Fibroblast of skin of back (primary cell): ENCODE results near the gene ELFN2. TPM values are rescaled to one million over a fixed set of nuclear protein-coding genes. Genes with fewer than 3 reads are reported as not detected.
"Not testable (repeated sequence)": the region's sequence is repeated elsewhere in the genome, so short reads cannot be mapped to it uniquely, and the experiment has no call there.

ENCODE experiments used
- DNase-seq: peaks from one replicate; pipeline ENCODE4 v3.0.0-alpha.2; 2013
- polyA plus RNA-seq, 2 experiments: library from polyadenylated mRNA; unstranded; fragments of 120-200 nt; gene quantifications; one replicate each; pipeline ENCODE4 v1.2.1, GENCODE V29; 2013; ENCODE audit not compliant: insufficient read length in 2 of 2

ELFN2 gene, protein sequence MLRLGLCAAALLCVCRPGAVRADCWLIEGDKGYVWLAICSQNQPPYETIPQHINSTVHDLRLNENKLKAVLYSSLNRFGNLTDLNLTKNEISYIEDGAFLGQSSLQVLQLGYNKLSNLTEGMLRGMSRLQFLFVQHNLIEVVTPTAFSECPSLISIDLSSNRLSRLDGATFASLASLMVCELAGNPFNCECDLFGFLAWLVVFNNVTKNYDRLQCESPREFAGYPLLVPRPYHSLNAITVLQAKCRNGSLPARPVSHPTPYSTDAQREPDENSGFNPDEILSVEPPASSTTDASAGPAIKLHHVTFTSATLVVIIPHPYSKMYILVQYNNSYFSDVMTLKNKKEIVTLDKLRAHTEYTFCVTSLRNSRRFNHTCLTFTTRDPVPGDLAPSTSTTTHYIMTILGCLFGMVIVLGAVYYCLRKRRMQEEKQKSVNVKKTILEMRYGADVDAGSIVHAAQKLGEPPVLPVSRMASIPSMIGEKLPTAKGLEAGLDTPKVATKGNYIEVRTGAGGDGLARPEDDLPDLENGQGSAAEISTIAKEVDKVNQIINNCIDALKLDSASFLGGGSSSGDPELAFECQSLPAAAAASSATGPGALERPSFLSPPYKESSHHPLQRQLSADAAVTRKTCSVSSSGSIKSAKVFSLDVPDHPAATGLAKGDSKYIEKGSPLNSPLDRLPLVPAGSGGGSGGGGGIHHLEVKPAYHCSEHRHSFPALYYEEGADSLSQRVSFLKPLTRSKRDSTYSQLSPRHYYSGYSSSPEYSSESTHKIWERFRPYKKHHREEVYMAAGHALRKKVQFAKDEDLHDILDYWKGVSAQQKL
- polyA plus RNA-seq (2013, experiment 1 of 2; ENCODE audit: insufficient read length): 0.11 TPM
- 0.10 TPM for polyA plus RNA-seq (2013, experiment 2 of 2; ENCODE audit: insufficient read length)

DNA sequence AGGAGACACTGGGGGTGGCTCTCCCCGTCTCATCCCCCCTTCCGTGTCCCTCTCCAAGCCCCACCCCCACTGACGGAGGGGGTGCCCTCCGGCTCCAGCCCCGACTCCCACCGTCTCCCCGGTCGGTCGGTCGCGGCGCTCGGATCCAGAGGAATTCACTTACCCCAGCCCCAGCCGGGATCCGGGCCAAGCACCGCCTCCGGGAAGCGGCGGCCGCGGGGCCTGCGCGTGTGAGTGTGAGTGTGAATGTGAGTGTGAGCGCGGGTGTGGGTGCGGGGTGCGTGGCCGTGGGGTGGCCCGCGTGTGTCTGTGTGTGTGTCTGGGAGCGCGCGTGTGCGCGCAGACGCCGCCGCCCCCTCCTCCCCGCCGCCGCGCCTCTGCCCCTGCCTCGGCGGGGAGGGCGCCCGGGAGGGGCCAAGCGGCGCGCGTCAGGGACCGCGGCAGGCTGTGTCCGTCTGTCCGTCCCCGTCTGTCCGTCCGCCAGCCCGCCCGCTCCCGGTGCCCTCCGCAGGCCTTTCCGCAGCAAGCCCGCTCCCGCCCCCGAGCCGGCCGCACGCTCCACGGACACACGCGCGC lies at the start of gene ELFN2:
ELFN2 (minus strand) TSS at position 345 of the 576 bp plus-strand sequence. CDS start 51,945 bp downstream, outside the sequence.
- DNase-seq: peak; percentile 18

DNA sequence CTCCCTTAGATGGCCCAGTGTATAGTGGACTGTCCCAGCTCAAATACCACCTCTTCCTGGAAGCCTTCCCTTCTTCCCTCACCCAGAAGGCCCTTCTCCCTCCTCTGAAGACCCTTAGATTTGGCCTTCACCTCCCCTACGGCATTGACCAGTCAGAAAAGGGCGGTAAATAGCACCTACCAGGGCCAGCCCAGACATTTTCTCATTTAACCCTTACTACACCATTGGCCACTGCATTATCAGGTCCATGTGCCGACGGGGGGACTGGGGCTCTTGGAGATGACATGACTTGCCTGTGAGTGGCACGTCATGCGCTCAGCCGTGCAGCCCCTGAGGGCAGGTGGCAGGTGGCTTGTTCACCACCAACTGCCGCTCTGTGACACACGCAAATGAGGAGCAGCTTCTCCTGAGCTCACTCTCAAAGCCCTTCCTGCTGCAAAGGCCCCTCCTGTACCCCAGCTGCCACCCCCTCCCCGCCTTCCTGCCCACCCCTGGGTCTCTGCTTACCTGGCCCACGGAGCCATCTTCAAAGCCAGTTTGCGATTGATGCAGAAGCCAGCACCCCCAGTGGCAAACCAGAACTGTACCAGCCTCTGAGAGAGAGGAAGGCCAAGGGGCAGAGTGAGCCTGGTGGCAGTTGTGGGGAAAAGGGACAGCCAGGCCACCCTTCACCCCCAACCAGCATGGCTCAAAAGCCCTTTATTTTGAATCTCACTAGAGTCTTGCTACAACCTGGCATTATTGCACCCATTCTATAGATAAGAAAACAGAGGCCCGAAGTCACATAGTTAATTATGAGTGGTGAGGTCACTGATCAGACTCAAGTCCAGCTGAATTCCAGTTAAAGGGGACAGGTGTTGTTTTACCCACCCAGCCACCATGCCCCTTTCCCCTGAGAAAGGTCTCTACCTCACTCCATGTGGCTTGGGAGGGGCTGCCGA lies 49.4 kb upstream of the ELFN2 start:
- no peak for DNase-seq

DNA sequence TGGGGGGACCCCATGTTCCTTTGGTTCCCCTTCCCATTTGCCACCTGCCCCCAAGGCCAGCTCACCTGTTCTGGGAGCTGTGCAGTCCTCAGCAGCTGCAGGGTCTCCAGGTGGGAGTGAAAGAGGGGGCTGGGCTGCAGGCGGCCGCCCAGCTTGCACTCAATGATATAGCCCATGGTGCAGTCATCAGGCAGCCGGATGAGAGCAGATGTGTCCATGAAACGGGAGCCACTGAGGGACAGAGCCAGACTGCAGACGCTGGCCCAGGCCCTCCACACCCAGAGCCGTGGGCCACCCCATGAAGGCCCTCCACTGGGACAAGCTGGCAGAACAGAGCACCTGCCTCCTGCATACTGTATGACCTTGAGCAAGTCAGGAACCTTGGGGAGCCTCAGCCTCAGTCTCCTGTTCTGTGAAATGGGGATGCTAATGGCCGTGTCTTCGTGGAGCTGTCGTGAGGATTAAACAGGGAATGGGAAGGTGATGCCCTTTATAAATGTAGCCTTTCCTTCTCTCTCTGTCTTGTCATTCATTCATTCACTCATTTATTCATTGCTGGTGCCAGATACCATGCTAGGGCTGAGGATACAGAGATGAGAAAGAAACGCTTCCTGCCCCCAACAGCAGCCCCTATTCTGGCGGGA lies 47.3 kb upstream of the ELFN2 start:
- no peak for DNase-seq

DNA sequence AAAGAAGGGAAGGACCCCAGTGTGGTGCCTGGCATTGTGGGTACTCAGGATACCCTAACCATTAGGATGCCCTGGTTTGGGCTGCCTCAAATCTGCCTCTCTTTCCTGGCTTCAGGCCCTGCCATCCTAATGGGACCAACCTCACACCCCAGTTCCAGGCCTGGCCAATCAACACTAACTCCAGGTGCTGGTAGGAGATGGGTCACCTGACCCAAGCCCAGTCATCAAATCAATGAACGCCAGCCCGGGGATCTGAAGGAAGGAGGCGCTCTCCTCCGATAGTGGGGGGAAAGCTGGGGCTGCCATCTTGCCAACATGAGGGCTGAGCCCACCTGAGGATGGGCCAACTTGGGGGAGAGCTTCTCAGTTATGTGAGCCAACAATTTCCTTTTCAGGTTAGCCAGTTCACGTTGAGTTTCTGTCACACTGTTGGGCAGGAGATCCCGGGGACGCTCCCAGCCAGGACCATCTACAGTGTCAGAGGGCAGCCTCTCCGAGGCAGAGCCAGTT lies 46.2 kb upstream of the ELFN2 start:
- DNase-seq: no peak

DNA sequence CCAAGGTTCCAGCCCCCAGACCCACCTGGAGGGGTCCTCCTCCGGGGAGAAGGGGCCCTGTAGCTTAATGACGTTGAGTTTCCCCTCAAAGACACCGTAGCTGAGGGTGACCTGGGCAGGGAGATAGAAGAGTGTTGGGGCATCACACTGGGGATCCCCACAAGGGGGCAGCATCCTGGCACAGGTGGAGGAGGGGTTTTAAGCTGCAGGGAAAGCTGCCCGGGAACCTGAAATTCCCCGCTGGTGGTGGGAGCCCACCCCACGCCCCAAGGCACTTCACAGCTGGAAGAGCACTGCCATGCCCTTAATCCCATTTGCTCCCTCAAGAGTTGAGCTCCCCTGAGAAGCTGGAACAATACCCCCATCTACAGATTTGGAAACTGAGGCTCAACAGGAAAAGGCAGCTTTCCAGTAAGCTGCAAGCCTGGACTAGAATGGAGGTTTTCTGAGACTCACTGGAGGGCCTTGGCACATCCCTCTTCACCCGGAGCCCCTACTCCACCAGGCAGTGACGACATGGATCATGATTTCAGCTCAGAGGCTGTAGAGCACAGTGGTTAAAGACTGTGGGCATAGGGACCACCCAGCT lies 45.2 kb upstream of the ELFN2 start:
- DNase-seq: peak; percentile 24

DNA sequence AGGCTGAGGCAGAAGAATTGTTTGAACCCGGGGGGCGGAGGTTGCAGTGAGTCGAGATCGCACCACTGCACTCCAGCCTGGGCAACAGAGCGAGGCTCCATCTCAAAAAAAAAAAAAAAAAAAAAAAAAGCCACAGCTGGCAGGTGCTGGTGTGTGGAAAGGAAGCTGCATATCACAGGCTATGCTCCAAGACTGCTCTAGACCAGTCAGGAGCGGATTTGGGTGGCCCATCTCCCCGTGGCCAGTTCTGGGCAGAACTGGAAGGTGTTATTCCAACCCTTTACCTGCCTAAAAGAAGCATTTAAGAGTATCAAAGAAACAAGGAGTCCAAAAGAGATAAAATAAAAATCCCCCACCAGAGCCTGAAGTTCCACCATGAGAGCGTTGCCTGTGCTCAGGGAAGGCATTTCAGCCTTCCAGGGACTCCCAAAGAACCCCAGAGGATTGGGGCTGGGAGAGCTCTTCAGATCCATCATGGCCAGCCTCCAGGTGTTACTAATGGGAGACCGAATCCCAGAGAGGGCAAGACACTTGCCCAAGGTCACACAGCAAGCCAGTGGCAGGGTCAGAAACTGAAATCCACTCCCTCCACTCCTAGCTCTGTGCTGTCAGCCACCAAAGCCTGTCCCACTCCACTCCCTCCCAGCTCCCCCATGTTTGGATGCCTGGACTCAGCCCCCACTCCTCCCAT lies 44.6 kb upstream of the ELFN2 start:
- no peak for DNase-seq

DNA sequence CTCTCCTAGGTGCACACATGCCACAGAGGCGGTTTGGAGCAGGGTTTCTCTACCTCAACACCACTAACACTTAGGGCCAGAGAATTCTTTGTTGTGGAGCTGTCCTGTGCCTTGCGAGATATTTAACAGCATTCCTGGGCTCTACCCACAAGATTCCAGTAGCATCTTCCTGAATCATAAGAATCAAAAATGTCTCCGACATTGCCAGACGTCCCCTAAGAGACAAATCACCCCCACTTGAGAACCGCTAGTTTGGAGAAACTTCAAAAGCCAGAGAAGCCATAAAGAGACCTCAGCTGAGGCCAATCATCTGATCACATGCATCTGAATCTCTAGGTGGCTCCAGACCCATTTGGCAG lies 42.8 kb upstream of the ELFN2 start:
- peak; percentile 25 for DNase-seq

DNA sequence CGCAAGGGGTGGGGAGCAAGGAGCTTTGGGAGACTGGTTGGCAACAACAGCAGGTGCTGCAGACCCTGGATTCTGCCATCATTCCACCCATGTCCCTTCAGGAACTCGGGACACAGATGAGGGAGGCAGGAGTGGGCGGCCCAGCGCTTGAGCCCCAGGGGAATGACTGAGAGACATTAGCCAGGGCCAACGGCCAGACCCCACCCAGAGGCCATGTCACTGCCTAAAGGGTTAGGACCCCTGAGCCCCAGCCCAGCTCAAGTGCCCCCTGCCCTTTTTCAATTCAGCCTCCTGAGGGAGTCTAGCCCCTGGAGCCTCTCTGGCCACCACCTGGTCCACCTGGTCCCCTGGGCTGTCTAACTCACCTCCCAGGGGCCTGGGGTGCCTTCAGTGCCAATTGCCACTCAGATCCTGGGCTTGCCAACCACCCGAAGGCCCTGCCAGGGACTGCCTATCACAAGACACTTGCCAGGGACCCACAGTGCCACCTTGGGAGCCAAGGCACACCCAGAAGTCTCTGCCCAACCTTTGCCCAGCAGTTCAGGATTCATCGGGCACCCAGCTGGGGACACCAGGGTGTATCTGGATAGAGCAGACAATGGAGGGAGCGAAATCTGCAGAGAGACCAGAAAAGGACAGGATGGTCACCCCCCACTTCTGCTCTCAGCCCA lies 42.3 kb upstream of the ELFN2 start:
- DNase-seq: no peak

DNA sequence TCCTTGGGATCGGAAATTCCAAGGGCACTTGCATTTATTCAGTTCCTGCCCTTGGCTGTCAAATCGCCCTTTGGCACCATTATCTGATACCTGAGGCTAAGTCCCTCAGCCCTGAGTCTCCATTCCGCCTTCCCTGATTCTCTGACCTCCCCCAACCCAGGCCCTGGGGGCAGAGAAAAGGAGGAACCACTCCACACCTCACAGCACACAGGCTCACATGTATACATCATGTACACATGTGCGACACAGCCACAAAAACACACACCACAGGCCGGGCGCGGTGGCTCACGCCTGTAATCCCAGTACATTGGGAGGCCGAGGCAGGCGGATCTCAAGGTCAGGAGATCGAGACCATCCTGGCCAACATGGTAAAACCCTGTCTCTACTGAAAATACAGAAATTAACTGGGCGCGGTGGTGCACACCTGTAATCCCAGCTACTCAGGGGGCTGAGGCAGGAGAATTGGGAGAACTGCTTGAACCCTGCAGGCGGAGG lies 41.0 kb upstream of the ELFN2 start:
- not testable (repeated sequence) for DNase-seq

DNA sequence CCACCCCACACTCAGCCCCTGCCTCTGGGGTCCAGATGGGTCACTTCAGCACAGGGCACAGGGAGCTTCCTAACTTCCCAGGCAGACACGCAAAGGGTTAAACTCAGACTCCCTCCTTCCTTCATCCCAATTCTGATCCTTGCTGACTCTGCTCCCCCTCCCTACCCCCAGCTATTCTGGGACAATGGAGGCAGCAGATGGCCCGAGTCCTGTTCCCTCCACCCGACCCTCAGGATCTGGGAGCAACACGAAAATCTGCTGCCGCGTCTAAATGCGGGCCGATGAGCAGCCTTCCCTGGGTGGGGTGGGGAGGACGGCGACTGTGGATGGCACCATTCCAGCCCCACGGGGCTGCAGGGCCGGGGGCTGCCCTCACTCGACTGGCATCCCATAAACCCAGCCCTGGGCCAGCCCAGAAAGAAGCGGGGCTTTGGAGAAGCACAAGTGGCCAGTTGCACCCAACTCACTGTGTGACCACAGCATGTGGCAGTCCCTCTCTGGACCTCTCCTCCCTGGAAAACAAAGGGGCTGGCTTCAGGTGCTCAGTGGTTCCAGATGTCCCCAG lies 40.2 kb upstream of the ELFN2 start:
- no peak for DNase-seq

DNA sequence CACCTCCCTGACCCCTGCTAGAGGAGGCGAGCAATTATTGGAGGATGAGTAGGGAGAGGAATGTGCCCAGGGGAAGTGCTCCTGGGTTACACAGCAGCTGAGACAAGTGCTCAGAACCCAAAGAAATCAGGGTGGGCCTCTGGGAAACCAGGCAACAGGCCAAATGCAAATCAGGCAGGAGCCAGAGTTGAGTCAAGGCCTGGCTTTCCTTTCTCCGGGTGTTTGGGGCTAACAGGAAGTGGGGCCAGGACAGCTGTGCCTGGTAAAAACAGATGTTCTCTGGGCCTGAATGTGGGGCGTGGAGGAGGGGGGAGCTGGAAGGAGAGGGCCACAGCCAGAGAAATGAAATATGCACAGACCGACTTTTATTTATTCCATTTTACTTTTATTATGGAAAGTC lies 36.9 kb upstream of the ELFN2 start:
- DNase-seq: no peak

DNA sequence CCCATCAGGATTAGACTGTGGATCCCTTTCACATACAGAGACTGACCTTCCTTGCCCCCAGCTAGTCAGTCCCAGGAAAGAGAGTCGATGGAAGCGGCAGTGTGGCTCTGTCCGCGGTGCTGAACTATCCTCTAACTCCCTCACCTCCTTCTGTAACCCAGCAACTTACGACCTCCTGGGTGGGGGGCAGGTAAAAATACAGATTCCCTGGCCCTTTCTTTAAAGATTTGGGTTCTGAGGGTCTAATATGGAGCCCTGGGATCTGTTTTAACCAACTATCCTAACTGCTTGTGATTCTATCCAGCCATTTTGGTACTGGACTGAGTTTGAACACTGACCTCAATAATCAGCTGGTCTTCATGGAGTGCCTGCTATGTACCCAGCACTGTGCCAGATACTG lies 35.7 kb upstream of the ELFN2 start:
- peak; percentile 46 for DNase-seq

DNA sequence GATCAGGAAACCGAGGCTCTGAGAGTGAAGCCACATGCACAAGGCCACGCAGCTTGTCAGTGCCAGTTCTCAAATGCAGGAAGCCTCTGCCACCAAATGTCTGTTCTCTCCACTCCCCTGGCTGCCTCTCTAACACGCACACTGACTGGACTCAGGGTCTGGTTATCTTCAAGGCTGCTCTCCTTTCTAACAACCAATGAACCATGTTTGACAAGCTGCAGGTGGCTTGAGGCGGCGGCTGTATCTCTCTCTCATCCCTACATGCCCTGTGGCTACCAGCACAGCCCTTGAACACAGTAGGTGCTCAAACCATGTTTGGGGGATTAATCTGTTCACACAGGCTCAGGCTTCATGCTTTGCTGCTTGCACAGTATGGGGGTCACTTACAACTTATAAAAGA lies 35.2 kb upstream of the ELFN2 start:
- no peak for DNase-seq

DNA sequence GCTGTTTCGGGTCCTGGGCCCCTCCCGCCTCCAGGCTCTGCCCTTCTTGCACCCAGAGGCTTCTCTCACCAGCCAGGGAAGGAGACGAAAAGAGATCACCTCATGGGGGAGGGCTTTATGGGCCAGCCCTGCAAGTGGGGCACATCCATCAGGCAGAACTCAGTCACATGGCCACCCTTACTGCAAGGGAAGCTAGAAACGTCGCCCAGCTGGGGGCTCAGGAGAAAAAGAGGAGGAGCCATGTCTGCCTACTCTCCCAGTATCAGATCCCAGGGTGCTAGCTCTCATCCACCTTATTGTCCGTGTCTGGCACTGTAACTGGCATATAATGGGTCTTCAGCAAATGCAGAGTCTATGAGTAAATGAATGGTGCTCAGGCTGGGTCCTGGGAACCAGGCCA lies 34.7 kb upstream of the ELFN2 start:
- no peak for DNase-seq

DNA sequence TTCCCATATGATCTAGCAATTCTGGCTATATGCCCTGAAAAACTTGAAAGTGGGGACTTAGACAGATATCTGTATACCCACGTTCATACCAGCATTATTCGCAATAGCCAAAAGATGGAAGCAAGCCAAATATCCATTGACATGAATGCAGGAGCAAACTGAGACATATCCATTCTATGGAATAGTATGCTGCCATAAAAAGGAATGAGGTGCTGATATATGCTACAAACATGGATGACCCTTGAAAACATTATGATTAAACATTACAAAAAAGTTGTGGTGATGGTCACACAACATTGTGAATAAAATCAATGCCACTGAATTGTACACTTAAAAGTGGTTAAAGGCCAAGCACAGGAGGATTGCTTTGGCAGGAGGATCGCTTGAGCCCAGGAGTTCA lies 33.4 kb upstream of the ELFN2 start:
- no peak for DNase-seq

DNA sequence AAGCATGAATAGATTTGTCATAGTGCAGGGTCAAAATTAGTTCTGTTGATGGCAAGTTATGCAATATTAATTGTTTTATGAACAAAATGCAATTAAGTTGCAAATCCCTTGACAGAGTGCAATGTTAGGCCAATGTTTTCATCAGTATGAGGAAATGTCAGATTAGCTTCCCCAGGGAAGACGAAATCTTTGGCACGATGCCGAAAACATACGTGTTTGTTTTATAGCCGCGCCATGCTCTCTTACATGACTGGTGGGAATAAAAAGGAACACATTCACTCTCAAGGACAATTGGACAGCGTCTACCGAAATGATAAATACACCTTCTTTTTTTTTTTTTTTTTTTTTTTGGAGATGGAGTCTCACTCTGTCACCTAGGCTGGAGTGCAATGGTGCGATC lies 31.9 kb upstream of the ELFN2 start:
- DNase-seq: no peak

DNA sequence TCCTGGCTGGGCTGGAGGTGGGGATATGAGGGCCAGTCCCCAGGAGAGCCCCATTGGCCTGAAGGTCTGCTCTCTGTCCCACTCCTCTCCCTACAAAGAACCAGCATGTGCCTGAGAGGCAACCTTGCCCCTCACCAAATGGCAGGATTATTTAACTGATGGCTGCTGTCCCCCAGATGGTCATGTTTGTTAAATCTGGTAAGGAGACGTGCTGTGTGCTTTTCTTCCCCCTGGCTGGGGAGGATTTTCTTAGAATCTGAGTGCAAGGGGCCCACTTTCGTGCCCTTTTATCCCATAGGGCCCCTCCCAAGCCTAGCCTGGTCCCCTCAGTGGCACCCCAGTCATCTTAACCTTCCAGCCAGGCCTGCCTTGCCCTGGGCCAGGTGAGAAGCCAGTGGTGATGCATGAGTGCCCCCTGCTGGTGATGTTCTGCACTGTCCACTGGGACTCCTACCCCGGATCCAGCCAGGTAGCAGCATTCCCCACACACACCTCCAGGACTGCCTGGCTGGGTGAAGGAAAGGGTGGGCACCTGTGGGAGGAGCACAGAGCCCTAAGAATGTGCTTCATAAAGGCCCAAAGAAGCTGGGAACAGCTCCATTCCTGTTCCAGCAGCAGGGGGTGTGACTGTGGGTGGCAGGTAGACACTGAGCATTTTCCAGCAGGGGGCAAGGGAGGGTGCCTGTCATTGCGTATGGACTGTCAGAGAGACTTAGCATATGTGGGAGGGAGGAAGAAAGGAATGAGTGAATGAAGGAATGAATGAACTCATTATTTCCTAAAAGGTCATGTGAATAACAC lies 30.0 kb upstream of the ELFN2 start:
- DNase-seq: peak; percentile 44

DNA sequence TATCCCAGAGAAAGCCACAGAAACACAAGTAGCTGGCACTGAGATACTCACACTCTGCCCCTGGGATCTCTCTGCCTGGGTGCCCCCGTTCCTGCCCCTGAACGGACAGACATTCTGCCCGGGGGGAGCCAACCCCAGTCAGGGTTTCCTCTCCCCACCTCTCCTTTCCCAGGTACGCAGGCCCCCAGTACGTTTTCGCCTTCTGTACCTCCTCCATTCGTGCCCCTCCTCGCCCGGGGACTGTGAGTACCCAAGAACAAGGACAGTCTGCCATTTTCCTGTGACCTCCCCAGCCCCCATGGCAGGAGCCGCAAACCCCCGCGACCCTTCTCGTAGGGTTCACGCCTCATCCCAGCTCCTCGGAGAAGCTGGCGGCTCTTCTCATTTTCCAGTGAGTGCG lies 29.1 kb upstream of the ELFN2 start:
- DNase-seq: no peak
